Activated effector memory CD4-positive, alpha-beta T cell treated with anti-CD3 and anti-CD28 coated beads, Interleukin-2, amount 50 U/mL, for 16 hours (primary cell): ENCODE measurements around the gene TEX261.
"Not testable (repeated sequence)": the region's sequence is repeated elsewhere in the genome, so short reads cannot be mapped to it uniquely, and the experiment has no call there.

Source experiments
- DNase-seq: peaks from one replicate; pipeline ENCODE4 v3.0.0-alpha.2; 2020

TEX261 gene

GRCh38 chr2:70994699-70995425 lies at the start of gene TEX261:
TEX261 (minus strand) TSS chr2:70994873; CDS start chr2:70994757, 116 bp downstream.
- DNase-seq = peak; percentile 97

GRCh38 chr2:71043531-71044407 lies 49.1 kb upstream of the TEX261 start:
- DNase-seq = no peak

- DNase-seq = no peak
Observed at GRCh38 chr2:71042287-71042686, 47.6 kb upstream of the TEX261 start.

- DNase-seq = not testable (repeated sequence)
Observed at GRCh38 chr2:71036296-71036695, 41.6 kb upstream of the TEX261 start.

- peak; percentile 89 for DNase-seq
Observed at GRCh38 chr2:71023553-71024243, 29.0 kb upstream of the TEX261 start.

- not testable (repeated sequence) for DNase-seq
Observed at GRCh38 chr2:71021394-71021793, 26.7 kb upstream of the TEX261 start.

GRCh38 chr2:71019989-71020388 lies 25.3 kb upstream of the TEX261 start:
- not testable (repeated sequence) for DNase-seq

- DNase-seq = no peak
Observed at GRCh38 chr2:71018625-71019024, 24.0 kb upstream of the TEX261 start.

GRCh38 chr2:71011786-71012185 lies 17.1 kb upstream of the TEX261 start:
- DNase-seq = not testable (repeated sequence)

- no peak for DNase-seq
Observed at GRCh38 chr2:71008342-71008741, 13.7 kb upstream of the TEX261 start.

GRCh38 chr2:71006955-71007799 lies 12.5 kb upstream of the TEX261 start:
- no peak for DNase-seq

- no peak for DNase-seq
Observed at GRCh38 chr2:71006323-71006722, 11.7 kb upstream of the TEX261 start.

- DNase-seq = no peak
Observed at GRCh38 chr2:71005271-71006202, 10.9 kb upstream of the TEX261 start.

- DNase-seq = peak; percentile 34
Observed at GRCh38 chr2:71004857-71005256, 10.2 kb upstream of the TEX261 start.

- DNase-seq = no peak
Observed at GRCh38 chr2:71003966-71004755, 9.5 kb upstream of the TEX261 start.

- DNase-seq = no peak
Observed at GRCh38 chr2:71003396-71003795, 8.7 kb upstream of the TEX261 start.

- DNase-seq = peak; percentile 54
Observed at GRCh38 chr2:71001981-71002570, 7.4 kb upstream of the TEX261 start.

- no peak for DNase-seq
Observed at GRCh38 chr2:71001592-71001927, 6.9 kb upstream of the TEX261 start.

GRCh38 chr2:71000780-71001591 lies 6.3 kb upstream of the TEX261 start:
- DNase-seq = peak; percentile 92
